Neural progenitor cell (in vitro differentiated cells): ENCODE data around the gene HES6. TPM values are rescaled to one million over a fixed set of nuclear protein-coding genes. Genes with fewer than 3 reads are reported as not detected.

Experiments
- DNase-seq: peaks from one replicate; pipeline ENCODE4 v3.0.0-alpha.2; 2016; ENCODE audit warnings: low spot score
- H2AFZ ChIP-seq: fragments of 200-600 bp; sonication (generic); replicated peaks from 2 replicates; pipeline ENCODE4 v1.6.1; 2016; ENCODE audit warnings: antibody characterized with exemption
- H3F3A ChIP-seq: fragments of 200-600 bp; sonication (generic); 2 replicates; pipeline ENCODE4 v1.6.1; 2016; ENCODE audit warnings: antibody characterized with exemption, low read depth
- H3K27ac ChIP-seq: fragments of 200-600 bp; sonication (generic); 2 replicates; pipeline ENCODE4 v1.5.1; 2016; ENCODE audit warnings: mild to moderate bottlenecking
- H3K27me3 ChIP-seq: fragments of 200-600 bp; sonication (generic); 2 replicates; pipeline ENCODE4 v1.6.1; 2016; ENCODE audit warnings: mild to moderate bottlenecking, moderate library complexity
- H3K36me3 ChIP-seq: fragments of 200-600 bp; sonication (generic); 2 replicates; pipeline ENCODE4 v1.5.1; 2016
- H3K4me1 ChIP-seq: fragments of 200-600 bp; sonication (generic); 2 replicates; pipeline ENCODE4 v1.6.1; 2016; ENCODE audit warnings: mixed run types
- H3K4me2 ChIP-seq: fragments of 200-600 bp; sonication (generic); 2 replicates; pipeline ENCODE4 v1.6.1; 2016
- H3K4me3 ChIP-seq: fragments of 200-600 bp; sonication (generic); 2 replicates; pipeline ENCODE4 v1.5.1; 2016
- H3K79me2 ChIP-seq: fragments of 200-600 bp; sonication (generic); 2 replicates; pipeline ENCODE4 v1.6.1; 2016; ENCODE audit warnings: low read depth
- H3K9ac ChIP-seq: fragments of 200-600 bp; sonication (generic); 2 replicates; pipeline ENCODE4 v1.6.1; 2016
- H3K9me3 ChIP-seq: fragments of 200-600 bp; sonication (generic); 2 replicates; pipeline ENCODE4 v1.5.1; 2016; ENCODE audit warnings: low read depth
- H4K20me1 ChIP-seq: fragments of 200-600 bp; sonication (generic); 2 replicates; pipeline ENCODE4 v1.6.1; 2016; ENCODE audit warnings: low read depth
- H3K27ac Mint-ChIP-seq: 3 replicates; pipeline ENCODE4 v1.8.0; 2021; ENCODE audit warnings: mixed read lengths
- H3K27me3 Mint-ChIP-seq: 2 replicates; pipeline ENCODE4 v1.8.0; 2022; ENCODE audit warnings: low read depth, mild to moderate bottlenecking, inconsistent platforms, moderate library complexity, mixed read lengths; ENCODE audit not compliant: insufficient read depth
- H3K36me3 Mint-ChIP-seq: 3 replicates; pipeline ENCODE4 v1.8.0; 2021; ENCODE audit warnings: mixed read lengths
- H3K4me1 Mint-ChIP-seq: 3 replicates; pipeline ENCODE4 v1.8.0; 2021; ENCODE audit warnings: mixed read lengths
- H3K4me3 Mint-ChIP-seq: 3 replicates; pipeline ENCODE4 v1.8.0; 2021; ENCODE audit warnings: mild to moderate bottlenecking, moderate library complexity, mixed read lengths
- H3K9me3 Mint-ChIP-seq: 3 replicates; pipeline ENCODE4 v1.8.0; 2020; ENCODE audit warnings: mixed read lengths
- EZH2 ChIP-seq: fragments of 200-600 bp; sonication (generic); IDR thresholded peaks from 2 replicates; pipeline ENCODE4 v1.6.1; 2017; ENCODE audit warnings: antibody characterized with exemption, mild to moderate bottlenecking, moderate library complexity
- EZH2phosphoT487 ChIP-seq: fragments of 200-600 bp; sonication (generic); IDR thresholded peaks from 2 replicates; pipeline ENCODE4 v1.6.1; 2017; ENCODE audit warnings: antibody characterized with exemption
- total RNA-seq: library from RNA; depleted of rRNA; stranded (reverse); fragments of >200 nt; gene quantifications from 2 replicates; pipeline ENCODE4 v1.2.3, GENCODE V29; 2015; ENCODE audit warnings: low replicate concordance
- TF ChIP-seq, protein P1 (sequence below): fragments of 200-600 bp; sonication (generic); IDR thresholded peaks from 2 replicates; pipeline ENCODE4 v1.5.1; 2017; ENCODE audit warnings: antibody characterized with exemption, mild to moderate bottlenecking

Gene HES6
- total RNA-seq, 1 donor from 2014 or later = 5.3 TPM

DNA sequence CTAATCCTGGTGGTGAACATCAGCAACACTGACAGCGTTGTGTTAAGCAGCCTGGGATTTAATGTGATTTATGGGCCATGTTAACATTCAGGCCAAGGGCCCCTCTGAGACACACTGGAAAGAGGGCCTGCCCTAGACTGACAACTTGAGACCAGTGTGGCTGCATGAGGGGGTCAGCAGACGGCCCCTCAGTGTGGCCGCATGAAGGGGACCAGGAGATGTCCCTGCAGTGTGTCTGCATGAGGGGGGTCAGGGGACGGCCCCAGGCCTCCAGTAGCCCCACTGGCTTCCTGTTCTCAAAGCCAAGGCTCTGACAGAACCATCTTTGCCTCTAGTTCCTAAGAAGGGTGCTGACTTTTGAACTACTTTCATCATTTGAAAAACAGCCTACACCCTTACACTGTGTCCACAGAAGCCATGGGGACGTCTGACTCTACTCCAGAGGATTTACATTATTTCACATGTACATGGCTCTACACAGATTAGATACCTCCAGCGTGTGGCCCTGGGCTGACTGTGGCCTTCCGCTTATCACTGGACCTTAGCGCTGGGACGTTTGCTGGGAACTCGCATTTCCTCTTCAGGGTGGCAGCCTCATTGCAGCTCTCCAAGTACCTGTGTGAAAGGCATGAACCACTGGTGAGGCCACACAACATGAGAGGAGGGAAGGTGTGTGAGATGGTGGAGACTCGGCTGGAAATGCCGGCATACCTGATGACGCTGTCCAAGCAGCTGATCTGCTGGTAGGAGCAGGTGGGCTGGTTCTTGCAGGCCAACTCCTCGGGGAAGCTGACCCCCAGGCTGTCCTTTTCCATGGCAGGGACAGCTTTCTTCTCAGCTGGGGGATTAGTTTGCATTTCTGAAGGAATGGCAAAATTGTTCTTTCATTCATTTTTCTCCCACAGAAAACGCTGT lies 18.2 kb upstream of the HES6 start:
- H3K27me3 ChIP-seq = no peaks in the 10 kb centered on the region
- H3K9me3 ChIP-seq = no peaks in the 10 kb centered on the region
- Mint-ChIP-seq H3K9me3 (no peaks in the 10 kb centered on the region), H3K27ac (no peak overlapping the region), H3K36me3 (peaks cover 18% of the 10 kb centered on the region), H3K4me3 (no peak overlapping the region), H3K27me3 (peaks cover 3% of the 10 kb centered on the region), H3K4me1 (peaks cover 32% of the 10 kb centered on the region)
- H3K4me3 ChIP-seq = no peak overlapping the region
- no peaks in the 10 kb centered on the region for H3K4me1 ChIP-seq
- H2AFZ ChIP-seq = no peak overlapping the region
- peaks cover 7% of the 10 kb centered on the region for H4K20me1 ChIP-seq
- no peak overlapping the region for H3K9ac ChIP-seq
- DNase-seq = no peak
- H3K27ac ChIP-seq = no peak overlapping the region
- H3K79me2 ChIP-seq = no peaks in the 10 kb centered on the region
- no peak for TF ChIP-seq EZH2
- TF ChIP-seq, protein P1, sequence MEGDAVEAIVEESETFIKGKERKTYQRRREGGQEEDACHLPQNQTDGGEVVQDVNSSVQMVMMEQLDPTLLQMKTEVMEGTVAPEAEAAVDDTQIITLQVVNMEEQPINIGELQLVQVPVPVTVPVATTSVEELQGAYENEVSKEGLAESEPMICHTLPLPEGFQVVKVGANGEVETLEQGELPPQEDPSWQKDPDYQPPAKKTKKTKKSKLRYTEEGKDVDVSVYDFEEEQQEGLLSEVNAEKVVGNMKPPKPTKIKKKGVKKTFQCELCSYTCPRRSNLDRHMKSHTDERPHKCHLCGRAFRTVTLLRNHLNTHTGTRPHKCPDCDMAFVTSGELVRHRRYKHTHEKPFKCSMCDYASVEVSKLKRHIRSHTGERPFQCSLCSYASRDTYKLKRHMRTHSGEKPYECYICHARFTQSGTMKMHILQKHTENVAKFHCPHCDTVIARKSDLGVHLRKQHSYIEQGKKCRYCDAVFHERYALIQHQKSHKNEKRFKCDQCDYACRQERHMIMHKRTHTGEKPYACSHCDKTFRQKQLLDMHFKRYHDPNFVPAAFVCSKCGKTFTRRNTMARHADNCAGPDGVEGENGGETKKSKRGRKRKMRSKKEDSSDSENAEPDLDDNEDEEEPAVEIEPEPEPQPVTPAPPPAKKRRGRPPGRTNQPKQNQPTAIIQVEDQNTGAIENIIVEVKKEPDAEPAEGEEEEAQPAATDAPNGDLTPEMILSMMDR = no peak
- H3F3A ChIP-seq = peaks cover under 1% of the 10 kb centered on the region
- H3K36me3 ChIP-seq = no peaks in the 10 kb centered on the region
- no peak overlapping the region for H3K4me2 ChIP-seq

DNA sequence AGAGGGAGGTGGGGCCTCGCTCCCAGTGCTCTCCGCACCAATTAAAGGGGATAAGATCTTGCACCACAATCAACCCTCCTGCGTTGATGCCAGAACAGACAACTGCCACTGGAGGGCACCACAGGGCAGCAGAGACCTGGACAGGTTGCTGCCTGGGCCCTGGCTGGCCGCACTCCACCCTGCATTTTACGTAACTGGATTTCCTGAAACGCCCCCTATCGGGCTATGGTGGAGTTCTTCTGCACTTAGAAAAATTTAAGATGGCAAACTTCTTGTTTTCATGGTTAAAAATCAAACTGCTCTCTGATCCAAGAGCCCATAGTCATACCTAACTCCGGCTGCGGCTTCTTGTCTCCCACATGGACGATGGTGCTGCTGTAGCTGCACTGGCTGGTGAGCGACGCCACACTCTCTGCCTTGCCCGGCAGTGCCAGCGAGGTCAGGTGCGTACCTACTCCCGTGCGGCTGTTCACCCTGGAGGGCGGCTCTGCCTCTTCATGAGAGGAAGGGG lies 16.8 kb upstream of the HES6 start:
- Mint-ChIP-seq H3K27me3 (peaks cover 4% of the 10 kb centered on the region), H3K36me3 (peaks cover 16% of the 10 kb centered on the region), H3K9me3 (no peaks in the 10 kb centered on the region), H3K27ac (peak overlapping the region; percentile 60), H3K4me1 (peaks cover 24% of the 10 kb centered on the region), H3K4me3 (no peak overlapping the region)
- no peaks in the 10 kb centered on the region for H3K9me3 ChIP-seq
- no peaks in the 10 kb centered on the region for H3K4me1 ChIP-seq
- no peaks in the 10 kb centered on the region for H3K79me2 ChIP-seq
- DNase-seq = peak; percentile 96
- no peak overlapping the region for H2AFZ ChIP-seq
- H3K9ac ChIP-seq = no peak overlapping the region
- no peaks in the 10 kb centered on the region for H3F3A ChIP-seq
- H4K20me1 ChIP-seq = peaks cover 7% of the 10 kb centered on the region
- no peak overlapping the region for H3K4me2 ChIP-seq
- TF ChIP-seq EZH2phosphoT487 (no peak), EZH2 (no peak)
- TF ChIP-seq, protein P1 = peak; percentile 100
- H3K4me3 ChIP-seq = no peak overlapping the region
- H3K27ac ChIP-seq = no peak overlapping the region
- no peaks in the 10 kb centered on the region for H3K27me3 ChIP-seq
- no peaks in the 10 kb centered on the region for H3K36me3 ChIP-seq

DNA sequence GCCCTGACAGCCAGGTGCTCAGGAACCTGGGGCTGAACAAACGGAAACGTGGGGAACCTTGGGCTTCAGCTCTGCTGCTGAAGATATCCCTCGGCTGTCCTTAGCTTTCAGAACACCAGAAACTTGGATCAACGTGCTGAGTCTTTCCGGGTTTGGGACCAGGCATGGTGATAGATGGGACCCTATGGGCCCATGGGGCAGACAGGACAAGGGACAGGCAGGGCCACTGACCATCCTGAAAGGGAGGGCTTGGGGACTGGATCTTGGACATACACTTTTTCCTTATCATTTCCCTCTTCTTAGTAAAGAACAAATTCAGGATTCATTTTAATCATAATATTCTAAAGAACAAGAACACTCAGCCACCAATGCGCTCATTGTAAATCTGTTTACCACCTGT lies 16.3 kb upstream of the HES6 start:
- peaks cover 4% of the 10 kb centered on the region for H3K27me3 Mint-ChIP-seq
- no peaks in the 10 kb centered on the region for H3K9me3 Mint-ChIP-seq
- Histone ChIP-seq H3K27me3 (no peaks in the 10 kb centered on the region), H3K4me2 (no peak overlapping the region), H3K36me3 (no peaks in the 10 kb centered on the region), H3F3A (no peaks in the 10 kb centered on the region), H3K4me1 (no peaks in the 10 kb centered on the region), H3K9me3 (no peaks in the 10 kb centered on the region), H3K79me2 (no peaks in the 10 kb centered on the region), H3K27ac (no peak overlapping the region), H2AFZ (no peak overlapping the region), H3K9ac (no peak overlapping the region), H4K20me1 (peaks cover 7% of the 10 kb centered on the region), H3K4me3 (no peak overlapping the region)
- H3K27ac Mint-ChIP-seq = peak overlapping the region; percentile 60
- DNase-seq = no peak
- H3K36me3 Mint-ChIP-seq = peaks cover 16% of the 10 kb centered on the region
- TF ChIP-seq EZH2 = no peak
- TF ChIP-seq, protein P1 = no peak
- TF ChIP-seq EZH2phosphoT487 = no peak
- peaks cover 19% of the 10 kb centered on the region for H3K4me1 Mint-ChIP-seq
- no peak overlapping the region for H3K4me3 Mint-ChIP-seq
